G401 (cell line): ENCODE data around the gene UBE2K. TPM values are rescaled to one million over a fixed set of nuclear protein-coding genes. Genes with fewer than 3 reads are reported as not detected.
"Not testable (repeated sequence)": the region's sequence is repeated elsewhere in the genome, so short reads cannot be mapped to it uniquely, and the experiment has no call there.

Experiments
- DNase-seq: peaks from one replicate; pipeline ENCODE4 v3.0.0-alpha.2; 2015; ENCODE audit warnings: low spot score
- in situ Hi-C: cut with HindIII; loops from 2 replicates; pipeline ENCODE4 v1.10.0; 2016; ENCODE audit warnings: low sequenced_read_pairs, mixed read lengths
- total RNA-seq: library from RNA; depleted of rRNA; stranded (reverse); fragments of >200 nt; shearing (Covaris generic); gene quantifications from 2 replicates; pipeline ENCODE4 v1.2.3, GENCODE V29; 2014

Gene UBE2K
- total RNA-seq, 1 experiment from 2014 or later, result 32.4 TPM

DNA sequence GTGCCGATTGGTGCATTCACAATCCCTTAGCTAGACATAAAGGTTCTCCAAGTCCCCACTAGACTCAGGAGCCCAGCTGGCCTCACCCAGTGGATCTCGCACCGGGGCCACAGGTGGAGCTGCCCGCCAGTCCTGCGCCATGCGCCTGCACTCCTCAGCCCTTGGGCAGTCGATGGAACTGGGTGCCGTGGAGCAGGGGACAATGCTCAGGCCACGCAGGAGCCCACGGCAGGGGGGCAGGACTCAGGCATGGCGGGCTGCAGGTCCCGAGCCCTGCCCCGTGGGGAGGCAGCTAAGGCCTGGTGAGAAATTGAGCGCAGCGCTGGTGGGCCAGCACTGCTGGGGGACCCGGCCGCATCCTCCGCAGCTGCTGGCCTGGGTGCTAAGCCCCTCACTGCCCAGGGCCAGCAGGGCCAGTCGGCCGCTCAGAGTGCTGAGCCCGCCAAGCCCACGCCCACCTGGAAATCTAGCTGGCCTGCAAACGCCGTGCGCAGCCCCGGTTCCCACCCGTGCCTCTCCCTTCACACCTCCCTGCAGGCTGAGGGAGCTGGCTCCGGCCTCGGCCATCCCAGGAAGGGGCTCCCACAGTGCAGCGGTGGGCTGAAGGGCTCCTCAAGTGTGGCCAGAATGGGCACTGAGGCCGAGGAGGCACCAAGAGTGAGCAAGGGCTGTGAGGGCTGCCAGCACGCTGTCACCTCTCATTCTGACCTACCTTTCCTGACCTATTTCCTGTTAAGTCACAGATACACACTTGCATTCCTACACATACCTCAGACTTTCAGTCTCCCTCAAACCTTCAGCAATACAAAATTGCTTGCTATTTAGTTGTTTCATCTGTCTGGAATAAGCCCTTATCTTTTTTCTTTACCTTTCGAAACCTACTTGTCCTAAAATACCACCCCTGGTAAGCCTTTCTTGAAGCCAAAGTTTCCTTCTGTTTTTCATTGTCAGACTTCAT, 20.7 kb downstream of the UBE2K start:
- DNase-seq, result no peak
- in situ Hi-C loops, result no loop called here

DNA sequence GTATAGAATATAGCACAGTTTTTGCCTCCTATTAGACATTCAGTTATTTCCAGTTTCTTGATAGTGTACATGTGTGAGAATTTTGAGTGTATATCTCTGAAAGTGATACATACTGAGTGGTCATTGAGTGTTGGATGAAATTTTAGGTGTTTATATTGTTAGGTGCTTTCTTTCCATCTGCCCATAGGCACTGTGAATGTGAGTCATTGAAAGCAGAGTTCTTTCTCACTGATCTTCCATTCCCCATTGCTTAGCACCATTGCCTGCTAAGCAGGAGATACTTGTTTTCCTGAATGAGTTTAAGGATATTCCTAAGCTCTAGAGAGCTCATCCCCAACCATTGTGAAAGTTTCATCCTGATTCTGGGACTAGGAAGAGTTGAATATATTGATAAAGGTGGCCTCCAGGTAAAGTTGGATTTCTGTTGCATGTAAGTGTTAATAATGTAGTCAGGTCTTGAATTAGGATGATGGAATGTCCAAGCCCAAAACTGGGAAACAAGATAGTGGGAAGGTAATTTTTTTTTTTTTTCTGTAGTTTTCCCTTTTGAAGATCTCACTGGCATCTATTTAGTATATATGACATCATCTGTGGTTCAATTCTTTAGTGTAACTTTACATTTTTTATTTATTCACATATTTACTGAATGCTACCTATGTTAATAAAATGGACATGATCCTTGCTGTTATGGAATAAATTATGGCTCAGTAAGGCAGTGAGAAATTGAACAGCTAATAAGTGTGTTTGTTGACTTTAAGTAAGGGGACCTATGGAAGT, 22.1 kb downstream of the UBE2K start:
- no peak for DNase-seq
- in situ Hi-C loops, result no loop called here

DNA sequence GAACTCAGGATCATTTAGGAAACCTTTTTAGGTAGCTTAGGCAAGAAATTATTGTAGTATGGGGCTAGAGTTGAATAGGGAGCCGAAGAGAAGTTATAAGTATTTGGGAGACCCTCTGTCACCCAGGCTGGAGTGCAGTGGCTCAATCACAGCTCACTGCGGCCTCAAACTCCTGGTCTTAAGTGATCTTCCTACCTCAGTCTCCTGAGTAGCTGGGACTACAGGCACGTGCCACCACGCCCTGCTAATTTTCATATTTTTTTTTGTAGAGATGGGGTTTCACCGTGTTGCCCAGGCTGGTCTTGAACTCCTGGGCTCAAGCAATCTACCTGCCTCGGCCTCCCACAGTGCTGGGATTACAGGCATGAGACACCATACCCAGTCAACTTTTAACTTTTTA, 23.3 kb downstream of the UBE2K start:
- DNase-seq, in situ Hi-C loops: not testable (repeated sequence)

DNA sequence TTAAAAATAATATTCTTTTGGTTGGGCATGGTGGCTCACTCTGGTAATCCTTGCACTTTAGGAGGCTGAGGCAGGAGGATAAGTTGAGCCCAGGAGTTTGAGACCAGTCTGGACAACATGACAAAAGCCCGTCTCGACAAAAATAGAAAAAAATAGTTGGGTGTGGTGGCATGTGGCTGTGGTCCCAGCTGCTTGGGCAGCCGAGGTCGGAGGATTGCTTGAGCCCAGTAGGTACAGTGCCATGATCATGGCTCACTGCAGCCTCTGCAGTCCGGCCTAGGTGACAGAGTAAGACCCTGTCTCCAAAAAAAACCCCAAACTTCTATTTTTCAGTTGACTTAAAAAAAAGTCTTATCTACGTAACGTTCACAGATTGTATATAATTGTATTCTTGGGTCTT, 23.9 kb downstream of the UBE2K start:
- in situ Hi-C loops, result no loop called here
- no peak for DNase-seq

DNA sequence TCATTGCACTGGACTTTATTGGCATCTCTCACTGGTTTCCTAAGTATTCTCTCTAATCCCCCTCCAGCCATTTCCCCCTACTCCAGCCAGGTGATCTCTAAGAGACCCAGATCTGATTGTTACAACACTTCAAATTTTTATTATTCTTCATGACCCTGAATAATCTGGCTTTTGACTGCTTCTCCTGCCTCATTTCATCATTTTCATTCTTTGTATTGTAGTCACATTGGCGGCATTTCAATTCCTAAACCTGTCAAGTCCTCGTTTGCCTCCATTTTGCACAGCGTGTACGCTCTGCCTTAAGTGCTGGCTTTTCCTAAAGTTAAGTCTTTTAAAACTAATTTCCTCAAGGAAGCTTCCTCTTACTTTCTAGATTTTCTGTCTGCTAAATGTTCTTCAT, 31.6 kb downstream of the UBE2K start:
- no peak for DNase-seq
- in situ Hi-C loops, result no loop called here

DNA sequence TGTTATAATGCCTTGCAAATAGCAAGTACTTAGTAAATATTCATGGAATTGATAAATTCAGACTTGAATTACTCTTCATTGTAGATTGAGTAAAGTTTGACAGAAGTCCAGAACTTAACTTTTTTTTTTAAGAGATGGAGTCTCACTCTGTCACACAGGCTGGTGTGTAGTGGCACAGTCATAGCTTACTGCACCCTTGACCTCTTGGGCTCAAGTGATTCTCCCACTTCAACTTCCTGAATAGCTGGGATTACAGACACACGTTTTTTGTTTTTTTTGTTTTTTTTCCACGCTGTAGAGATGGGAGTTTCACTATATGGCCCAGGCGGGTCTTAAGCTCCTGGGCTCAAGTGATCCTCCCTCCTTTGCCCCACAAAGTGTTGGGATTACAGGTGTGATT, 32.1 kb downstream of the UBE2K start:
- in situ Hi-C loops, result no loop called here
- DNase-seq, result no peak

DNA sequence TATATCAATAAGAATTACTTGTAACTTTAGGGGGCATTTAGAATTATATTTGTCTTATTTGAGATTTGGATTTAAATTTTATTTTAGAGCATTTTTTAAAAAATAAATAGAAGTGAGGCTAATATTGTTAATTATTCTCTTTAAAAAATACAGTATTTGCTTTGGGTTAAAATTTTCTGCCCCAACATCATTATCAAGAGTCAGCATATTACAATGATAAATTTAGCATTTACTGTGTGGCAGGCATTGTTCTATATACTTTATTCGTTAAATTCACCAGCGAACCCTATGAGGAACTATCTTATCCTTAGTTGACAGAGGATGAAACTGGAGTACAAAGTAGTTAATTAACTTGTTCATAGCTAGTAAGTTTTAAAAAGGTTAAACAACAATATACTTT, 34.0 kb downstream of the UBE2K start:
- DNase-seq, result no peak
- in situ Hi-C loops, result no loop called here

DNA sequence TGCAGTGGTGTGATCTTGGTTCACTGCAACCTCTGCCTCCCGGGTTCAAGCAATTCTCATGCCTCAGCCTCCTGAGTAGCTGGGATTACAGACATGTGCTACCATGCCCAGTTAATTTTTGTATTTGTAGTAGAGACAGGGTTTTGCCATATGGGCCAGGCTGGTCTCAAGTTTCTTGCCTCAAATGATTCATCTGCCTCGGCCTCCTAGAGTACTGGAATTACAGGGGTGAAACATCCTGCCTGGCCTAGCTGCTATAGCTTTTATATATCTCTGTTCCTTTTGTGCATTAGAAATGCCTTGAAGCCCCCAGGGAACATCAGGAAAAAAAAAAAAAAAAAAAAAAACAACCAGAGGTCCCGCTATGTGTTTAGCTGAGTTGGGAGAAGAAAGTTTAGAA, 34.8 kb downstream of the UBE2K start:
- in situ Hi-C loops, result no loop called here
- DNase-seq, result no peak

DNA sequence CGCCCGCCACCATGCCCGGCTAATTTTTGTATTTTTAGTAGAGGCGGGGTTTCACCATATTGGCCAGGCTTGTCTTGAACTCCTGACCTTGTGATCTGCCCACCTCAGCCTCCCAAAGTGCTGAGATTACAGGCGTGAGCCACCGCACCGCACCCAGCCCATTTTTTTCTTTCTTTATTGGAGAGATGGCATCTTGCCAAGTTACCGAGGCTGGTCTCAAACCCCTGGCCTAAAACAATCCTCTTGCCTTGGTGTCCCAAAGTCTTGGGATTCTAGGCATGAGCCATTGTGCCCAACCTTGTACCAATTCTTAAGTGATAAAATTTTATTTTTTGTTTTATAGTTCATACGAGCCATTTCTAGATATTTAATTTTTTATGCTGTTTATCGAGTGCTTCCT, 41.7 kb downstream of the UBE2K start:
- DNase-seq, in situ Hi-C loops: not testable (repeated sequence)

DNA sequence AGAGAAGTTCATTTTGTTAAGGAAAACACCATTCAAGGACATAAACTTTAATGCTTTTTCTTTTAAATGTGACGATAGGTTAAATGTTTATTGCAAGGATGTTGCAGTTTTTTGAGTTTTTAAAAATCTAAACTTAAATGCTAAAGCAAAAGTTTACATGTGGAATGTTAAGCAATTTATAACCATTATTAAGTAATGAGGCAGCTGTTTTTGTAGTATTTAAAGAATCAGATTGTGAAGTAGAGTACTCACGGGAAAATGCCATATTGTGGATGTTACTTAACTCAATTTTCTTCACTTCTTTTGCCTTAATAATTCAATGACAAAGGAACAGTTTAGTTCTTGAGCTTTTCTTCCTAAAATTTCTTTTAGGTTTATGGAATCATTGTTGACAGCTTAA, 43.5 kb downstream of the UBE2K start:
- in situ Hi-C loops, result no loop called here
- no peak for DNase-seq

DNA sequence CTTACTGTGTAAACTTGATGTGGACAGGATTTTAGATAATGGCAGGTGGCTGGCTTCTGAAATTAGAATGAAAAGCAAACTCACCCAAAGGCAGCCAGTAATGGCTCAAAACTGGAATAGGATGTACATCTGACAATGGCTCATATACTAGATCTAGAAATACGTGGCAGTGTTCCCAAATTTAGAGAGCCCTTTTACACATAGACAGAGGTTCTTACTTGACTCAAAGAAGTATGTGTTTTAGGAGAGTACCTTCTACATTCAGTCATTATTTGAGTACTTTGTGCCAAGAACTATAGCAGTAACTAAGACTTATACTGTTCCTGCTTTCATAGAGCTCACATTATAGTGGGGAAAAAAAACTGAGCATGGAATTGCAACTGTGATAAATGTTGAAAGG, 48.0 kb downstream of the UBE2K start:
- peak; percentile 24 for DNase-seq
- in situ Hi-C loops, result no loop called here

DNA sequence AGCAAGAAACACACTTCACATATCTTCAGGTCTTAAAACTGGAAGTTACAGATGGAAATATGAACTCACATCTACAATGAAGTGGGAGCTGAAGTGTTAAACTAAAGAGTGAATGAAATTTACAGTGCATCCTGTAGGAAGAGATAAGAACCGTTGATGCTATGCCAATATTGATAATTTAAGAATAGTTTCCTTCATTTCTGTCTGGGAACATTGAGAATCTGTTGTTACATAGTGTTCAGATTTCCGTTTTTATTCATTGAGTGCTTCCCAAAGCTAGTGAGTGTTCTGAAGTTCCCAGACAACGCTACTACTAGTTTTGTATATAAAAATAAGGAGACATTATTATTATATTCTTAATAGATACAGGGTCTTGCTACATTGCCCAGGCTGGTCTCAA, 52.3 kb downstream of the UBE2K start:
- in situ Hi-C loops, result no loop called here
- no peak for DNase-seq

DNA sequence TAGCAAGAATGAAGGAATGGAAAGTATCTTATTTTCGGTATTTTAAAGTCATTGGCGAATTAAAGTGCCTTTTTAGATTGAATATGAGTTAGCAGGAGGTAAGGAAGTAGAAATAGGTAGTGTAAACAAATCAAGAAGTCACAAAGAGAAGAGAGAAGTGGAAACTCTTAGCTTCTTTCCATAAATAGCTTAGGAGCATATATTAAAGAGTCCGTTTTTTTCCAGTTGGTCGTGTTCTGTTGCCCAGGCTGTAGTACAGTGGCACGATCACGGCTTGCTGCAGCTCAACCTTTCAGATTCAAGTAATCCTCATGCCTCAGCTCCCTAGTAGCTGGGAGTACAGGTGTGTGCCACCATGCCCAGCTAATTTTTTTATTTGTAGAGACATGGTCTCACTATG, 56.4 kb downstream of the UBE2K start:
- DNase-seq, result no peak
- in situ Hi-C loops, result no loop called here

DNA sequence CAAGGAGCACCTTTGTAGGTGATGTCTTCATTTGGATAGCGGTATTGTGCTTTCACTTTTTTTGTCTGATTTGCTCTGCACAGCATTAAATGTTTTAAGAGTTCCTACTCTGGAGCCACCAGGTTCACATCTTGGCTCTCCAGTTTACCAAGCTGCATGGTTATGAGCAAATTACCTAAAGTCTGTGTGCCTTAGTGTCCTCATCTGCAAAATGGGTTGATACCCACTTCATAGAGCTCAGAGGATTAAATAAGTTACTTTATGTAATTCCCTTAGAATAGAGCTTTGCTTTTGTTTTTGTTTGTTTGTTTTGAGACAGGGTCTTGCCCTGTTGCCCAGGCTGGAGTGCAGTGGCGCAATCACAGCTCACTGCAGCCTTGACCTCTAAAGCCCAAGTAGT, 58.2 kb downstream of the UBE2K start:
- in situ Hi-C loops, result no loop called here

DNA sequence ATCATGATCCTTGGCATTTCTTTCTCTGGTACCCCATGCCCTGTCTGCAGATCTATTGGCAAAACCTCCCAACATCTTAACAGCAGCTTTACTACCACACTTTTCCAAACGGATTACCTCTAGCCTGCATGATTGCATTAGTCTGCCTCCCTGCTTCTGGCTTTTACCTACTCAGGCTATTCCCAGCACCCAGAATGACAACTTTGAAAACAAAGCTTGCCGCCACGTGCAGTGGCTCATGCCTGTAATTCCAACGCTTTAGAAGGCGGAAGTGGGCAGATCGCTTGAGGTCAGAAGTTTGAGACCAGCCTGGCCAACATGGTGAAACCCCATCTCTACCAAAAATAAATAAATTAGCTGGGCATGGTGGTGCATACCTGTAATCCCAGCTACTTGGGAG, 60.2 kb downstream of the UBE2K start:
- in situ Hi-C loops, result no loop called here
- no peak for DNase-seq

More for the DNA sequence above, 58.2 kb downstream of the UBE2K start:
- DNase-seq, result no peak

DNA sequence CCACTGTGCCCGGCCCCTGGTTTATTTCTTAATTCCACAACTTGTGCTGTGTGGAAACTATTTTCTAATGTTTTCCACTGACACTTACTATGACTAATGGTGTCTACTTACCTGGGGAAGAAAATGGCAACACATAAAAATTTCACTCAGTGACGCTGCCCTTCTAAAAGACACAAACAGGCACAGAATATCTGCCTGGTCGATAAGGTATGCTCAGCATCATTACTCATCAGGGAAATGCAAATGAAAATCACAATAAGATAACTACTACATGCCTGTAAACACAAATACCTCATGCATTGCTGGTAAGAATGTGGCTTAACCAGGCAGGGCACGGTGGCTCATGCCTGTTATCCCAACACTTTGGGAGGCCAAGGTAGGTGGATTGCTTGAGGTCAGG, 61.6 kb downstream of the UBE2K start:
- in situ Hi-C loops, result no loop called here
- DNase-seq, result no peak

DNA sequence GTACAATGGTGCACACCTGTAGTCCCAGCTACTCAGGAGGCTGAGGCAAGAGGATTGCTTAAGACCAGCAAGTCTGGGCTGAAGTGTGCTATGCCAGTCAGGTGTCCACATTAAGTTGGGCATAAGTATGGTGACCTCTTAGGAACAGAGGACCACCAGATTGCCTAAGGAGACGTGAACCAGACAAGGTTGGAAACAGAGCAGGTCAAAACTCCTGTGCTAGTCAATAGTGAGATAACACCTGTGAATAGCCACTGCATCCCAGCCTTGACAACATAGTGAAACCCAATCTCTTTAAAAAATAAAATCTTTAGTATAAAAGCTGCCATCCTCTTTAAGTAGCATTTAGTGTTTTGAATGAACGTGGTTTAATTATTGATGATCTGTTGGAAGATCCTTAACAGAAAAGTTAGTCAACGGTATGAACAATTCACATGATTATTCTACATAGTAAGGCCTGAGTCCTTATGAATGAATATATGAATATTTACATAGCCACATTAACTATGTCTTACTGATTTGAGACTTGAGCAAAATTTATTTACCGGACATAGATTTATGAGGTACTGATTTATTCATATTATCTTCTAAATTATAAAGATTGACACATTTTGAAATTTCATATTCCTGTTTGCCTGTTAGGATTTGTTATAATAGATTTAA, 63.2 kb downstream of the UBE2K start:
- no peak for DNase-seq
- in situ Hi-C loops, result no loop called here

DNA sequence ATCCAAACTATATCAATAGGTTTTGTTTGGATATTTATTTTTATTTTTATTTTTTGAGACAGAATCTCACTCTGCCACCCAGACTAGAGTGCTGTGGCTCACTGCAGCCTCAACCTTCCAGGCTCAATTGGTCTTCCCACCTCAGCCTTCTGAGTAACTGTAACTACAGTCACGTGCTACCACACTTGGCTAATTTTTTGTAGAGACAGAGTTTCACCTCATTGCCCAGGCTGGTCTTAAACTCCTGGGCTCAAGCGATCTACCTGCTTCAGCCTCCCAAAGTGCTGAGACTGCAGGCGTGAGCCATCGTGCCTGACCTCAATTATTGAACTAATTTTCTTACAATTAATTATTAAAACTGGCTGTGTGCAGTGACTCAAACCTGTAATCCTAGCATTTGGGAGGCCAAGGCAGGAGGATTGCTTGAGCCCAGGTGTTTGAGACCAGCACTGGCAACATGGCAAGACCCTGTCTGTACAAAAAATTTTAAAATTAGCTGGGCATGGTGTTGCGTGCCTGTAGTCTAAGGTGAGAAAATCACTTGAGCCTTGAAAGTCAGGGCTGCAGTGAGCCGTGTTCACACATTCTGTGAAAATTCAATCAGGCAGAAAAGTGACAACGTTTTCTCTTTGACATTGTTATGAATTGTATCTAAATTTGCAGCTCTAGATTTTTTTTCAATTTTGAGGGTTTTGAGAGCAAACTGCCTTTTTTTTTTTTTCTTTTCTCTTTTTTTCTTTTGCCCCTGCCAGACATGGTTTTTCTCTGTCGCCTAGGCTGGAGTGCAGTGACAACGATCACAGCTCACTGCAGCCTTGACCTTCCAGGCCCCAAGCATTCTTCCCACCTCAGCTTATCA, 66.0 kb downstream of the UBE2K start:
- in situ Hi-C loops, result no loop called here

DNA sequence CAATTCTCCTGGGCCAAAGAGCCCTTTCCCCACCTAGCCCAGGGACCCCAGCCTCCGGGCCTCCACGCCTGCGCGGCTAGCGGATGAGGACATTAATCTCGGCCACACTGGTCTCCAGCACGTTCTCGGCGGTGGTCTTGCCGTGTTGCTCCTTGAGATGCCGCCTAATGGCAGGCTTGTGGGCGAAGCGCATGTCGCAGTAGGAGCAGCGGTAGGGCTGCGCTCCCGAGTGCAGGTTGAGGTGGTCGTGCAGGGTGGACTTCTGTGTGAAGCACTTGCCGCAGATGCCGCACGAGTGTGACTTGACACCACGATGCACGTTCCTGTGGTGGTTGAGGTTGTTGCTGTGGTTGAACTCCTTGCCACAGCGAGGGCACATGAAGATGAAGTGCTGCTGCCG, 72.1 kb downstream of the UBE2K start:
- no peak for DNase-seq
- in situ Hi-C loops, result no loop called here

More for the DNA sequence above, 66.0 kb downstream of the UBE2K start:
- DNase-seq, result no peak
